ENCODE results near the gene LRBA. TPM values are rescaled to one million over a fixed set of nuclear protein-coding genes. Genes with fewer than 3 reads are reported as not detected.

The LRBA gene
- total RNA-seq, 1 donor from 2014 or later, result 28.2 TPM

DNA sequence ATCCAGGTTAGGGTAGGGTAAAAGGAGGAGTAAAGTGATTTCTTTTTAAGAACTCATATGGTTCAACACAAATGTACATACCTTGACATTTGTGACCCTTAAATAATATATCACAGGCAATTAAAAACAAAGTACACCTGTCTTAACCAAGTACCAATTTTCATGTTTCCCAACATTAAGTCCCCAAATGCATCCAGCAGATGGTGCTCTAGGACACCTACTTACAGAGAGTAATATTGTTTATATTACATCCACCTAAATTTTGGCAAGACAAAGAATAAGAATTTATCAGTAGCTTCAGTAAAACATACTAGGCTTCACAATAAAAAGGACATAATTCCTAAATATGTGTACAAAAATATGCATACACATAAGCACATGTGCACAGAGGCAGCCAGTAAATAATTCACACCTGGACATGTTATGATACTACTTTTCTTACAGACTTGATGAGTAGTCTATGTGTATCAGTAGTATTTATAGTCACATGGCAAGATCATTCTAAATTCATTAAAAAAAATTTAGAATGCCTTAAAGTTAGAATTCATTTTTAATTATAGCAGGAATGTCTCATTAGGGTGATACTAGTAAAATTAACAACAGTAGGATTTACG, 717.1 kb downstream of the LRBA start:
- Mint-ChIP-seq H3K27me3 (ENCODE audit: low read depth) (no peaks in the 10 kb centered on the region), H3K9me3 (no peaks in the 10 kb centered on the region), H3K4me3 (no peak overlapping the region), H3K36me3 (ENCODE audit: low read depth) (no peaks in the 10 kb centered on the region), H3K4me1 (no peaks in the 10 kb centered on the region), H3K27ac (ENCODE audit: unreplicated experiment) (no peak overlapping the region)
- peak; percentile 31 for DNase-seq (ENCODE audit: low read depth, low spot score)
- TF ChIP-seq, protein P1, sequence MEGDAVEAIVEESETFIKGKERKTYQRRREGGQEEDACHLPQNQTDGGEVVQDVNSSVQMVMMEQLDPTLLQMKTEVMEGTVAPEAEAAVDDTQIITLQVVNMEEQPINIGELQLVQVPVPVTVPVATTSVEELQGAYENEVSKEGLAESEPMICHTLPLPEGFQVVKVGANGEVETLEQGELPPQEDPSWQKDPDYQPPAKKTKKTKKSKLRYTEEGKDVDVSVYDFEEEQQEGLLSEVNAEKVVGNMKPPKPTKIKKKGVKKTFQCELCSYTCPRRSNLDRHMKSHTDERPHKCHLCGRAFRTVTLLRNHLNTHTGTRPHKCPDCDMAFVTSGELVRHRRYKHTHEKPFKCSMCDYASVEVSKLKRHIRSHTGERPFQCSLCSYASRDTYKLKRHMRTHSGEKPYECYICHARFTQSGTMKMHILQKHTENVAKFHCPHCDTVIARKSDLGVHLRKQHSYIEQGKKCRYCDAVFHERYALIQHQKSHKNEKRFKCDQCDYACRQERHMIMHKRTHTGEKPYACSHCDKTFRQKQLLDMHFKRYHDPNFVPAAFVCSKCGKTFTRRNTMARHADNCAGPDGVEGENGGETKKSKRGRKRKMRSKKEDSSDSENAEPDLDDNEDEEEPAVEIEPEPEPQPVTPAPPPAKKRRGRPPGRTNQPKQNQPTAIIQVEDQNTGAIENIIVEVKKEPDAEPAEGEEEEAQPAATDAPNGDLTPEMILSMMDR (conservative IDR thresholded peaks at IDR 0.05), result peak; percentile 79

DNA sequence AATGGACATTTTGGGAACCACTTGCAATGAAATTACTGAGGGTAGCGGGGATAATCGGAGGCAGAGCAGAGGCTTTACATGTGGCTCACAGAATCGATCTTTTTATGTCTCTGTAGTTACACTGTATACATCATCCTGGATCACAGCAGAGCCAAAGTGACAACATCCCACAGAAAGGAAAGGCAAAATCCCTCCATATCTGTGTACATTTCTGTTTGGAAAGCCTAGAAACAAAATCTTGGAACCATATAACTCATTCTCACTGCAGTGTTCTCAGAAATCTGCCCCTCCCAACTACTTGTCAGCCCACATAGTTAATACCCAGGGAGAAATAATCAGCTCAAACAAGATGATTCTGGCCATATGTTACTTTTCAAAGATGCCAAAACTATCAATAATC, 725.2 kb downstream of the LRBA start:
- H3K27ac Mint-ChIP-seq (ENCODE audit: unreplicated experiment), result no peak overlapping the region

DNA sequence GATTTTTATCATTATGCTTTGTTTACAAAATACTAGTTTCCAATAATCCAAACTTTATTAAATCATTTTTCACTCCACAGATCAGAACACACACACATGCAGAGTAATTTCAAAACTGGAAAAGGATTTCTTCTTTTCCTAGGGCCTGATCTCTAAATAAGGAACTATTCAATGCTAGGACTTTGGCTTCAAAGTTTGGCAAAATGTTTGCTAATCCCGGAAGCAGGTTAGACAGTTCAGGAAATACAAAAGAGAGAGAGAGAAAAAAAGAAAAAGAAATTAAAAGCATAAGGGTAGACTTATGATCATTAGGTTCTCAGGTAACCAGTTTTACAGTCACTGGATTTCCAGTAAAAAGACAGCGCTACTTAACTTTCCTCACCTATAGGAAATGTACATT, 725.9 kb downstream of the LRBA start:
- no peak for DNase-seq (ENCODE audit: low read depth, low spot score)
- peaks cover 25% of the 10 kb centered on the region for H3K4me1 Mint-ChIP-seq
- H3K27ac Mint-ChIP-seq (ENCODE audit: unreplicated experiment), result no peak overlapping the region
- no peak overlapping the region for H3K4me3 Mint-ChIP-seq
- no peaks in the 10 kb centered on the region for H3K27me3 Mint-ChIP-seq (ENCODE audit: low read depth)
- TF ChIP-seq, protein P1 (conservative IDR thresholded peaks at IDR 0.05), result no peak
- H3K36me3 Mint-ChIP-seq (ENCODE audit: low read depth), result peaks cover 7% of the 10 kb centered on the region
- peaks cover 2% of the 10 kb centered on the region for H3K9me3 Mint-ChIP-seq

More for the DNA sequence above, 725.2 kb downstream of the LRBA start:
- peaks cover 2% of the 10 kb centered on the region for H3K9me3 Mint-ChIP-seq
- H3K4me3 Mint-ChIP-seq, result no peak overlapping the region
- DNase-seq (ENCODE audit: low read depth, low spot score), result no peak
- H3K36me3 Mint-ChIP-seq (ENCODE audit: low read depth), result peaks cover 7% of the 10 kb centered on the region
- TF ChIP-seq, protein P1 (conservative IDR thresholded peaks at IDR 0.05), result no peak
- peaks cover 25% of the 10 kb centered on the region for H3K4me1 Mint-ChIP-seq
- H3K27me3 Mint-ChIP-seq (ENCODE audit: low read depth), result no peaks in the 10 kb centered on the region

DNA sequence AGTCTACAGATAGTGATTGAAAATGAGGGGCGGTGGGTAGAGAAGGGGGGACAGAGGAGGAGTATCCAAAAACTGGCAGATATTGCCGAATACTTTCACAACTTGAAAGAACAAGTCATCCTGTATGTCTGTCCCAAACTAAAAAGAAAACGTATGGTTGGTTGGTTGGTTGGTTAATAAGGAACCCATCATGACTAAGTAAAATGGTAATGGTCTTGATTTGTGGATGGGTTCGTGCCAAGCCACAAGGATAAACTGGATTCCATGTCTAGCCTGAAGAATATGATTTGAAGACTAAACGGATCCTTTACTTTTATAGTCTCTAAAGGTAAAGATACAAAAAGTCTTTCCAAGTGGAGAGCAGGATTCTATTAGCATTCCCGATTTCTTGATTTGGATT, 728.4 kb downstream of the LRBA start:
- peaks cover 37% of the 10 kb centered on the region for H3K4me1 Mint-ChIP-seq
- no peak overlapping the region for H3K4me3 Mint-ChIP-seq
- H3K27ac Mint-ChIP-seq (ENCODE audit: unreplicated experiment), result no peak overlapping the region
- TF ChIP-seq, protein P1 (conservative IDR thresholded peaks at IDR 0.05), result no peak
- no peak for DNase-seq (ENCODE audit: low read depth, low spot score)
- H3K27me3 Mint-ChIP-seq (ENCODE audit: low read depth), result no peaks in the 10 kb centered on the region
- peaks cover 2% of the 10 kb centered on the region for H3K9me3 Mint-ChIP-seq
- H3K36me3 Mint-ChIP-seq (ENCODE audit: low read depth), result peaks cover 9% of the 10 kb centered on the region

DNA sequence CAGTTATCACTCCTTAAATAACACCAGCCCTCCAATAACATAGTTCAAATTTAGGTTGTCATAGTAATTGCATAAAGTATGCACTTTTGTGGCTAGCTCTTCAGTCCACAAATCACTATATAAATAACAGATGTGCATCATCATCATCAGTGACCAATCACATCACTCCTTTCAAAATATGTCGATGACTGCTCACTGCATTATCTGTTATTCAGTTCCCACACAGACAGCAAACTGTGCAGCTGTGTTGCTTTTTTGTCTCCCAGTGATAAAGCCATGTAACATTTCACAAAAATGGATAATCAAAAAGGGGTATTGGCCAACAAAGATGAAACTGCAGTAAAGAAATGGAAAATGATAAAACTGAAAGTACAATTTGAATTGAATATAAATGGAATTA, 731.4 kb downstream of the LRBA start:
- H3K9me3 Mint-ChIP-seq, result peaks cover 2% of the 10 kb centered on the region
- DNase-seq (ENCODE audit: low read depth, low spot score), result no peak
- TF ChIP-seq, protein P1 (conservative IDR thresholded peaks at IDR 0.05), result no peak
- no peaks in the 10 kb centered on the region for H3K27me3 Mint-ChIP-seq (ENCODE audit: low read depth)
- H3K4me3 Mint-ChIP-seq, result no peak overlapping the region
- H3K4me1 Mint-ChIP-seq, result peaks cover 35% of the 10 kb centered on the region
- peaks cover 14% of the 10 kb centered on the region for H3K36me3 Mint-ChIP-seq (ENCODE audit: low read depth)
- H3K27ac Mint-ChIP-seq (ENCODE audit: unreplicated experiment), result no peak overlapping the region
